ENCODE measurements around the gene OS9. TPM values are rescaled to one million over a fixed set of nuclear protein-coding genes. Genes with fewer than 3 reads are reported as not detected.
A peak's percentile ranks its signal among the peaks of the same experiment; 100 is the strongest.

Gene OS9
- total and polyA plus RNA-seq, 9 of the 15 experiments (the other 6 are each of a cell fraction or from before 2014, with no cell fraction given): 4.6 to 105 (median 89.5) TPM

DNA sequence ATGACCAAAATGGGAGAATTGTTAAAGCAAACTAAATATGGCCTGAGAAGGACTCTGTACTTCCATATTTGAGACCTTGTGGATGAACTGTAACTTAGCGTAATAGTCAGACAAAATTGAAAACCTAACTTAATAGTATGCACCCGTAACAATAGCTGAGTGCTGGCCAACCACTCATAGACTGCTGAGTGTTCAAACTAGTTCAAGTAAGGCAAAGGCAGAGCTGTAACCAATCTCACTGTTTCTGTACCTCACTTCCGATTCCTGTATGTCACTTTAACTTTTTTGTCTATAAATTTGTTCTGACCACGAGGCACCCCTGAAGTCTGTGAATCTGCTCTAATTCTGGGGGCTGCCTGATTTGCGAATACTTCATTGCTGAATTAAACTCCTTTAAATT lies 27.0 kb upstream of the OS9 start:
- no peak overlapping the region for H3K4me3 ChIP-seq
- H3K79me2 ChIP-seq (ENCODE audit: control insufficient read depth, insufficient read depth, low read length): no peaks in the 10 kb centered on the region
- H3K4me2 ChIP-seq (ENCODE audit: insufficient read depth, low read length): no peak overlapping the region
- ChIA-PET CTCF (ENCODE audit: low intra/inter-chr PET ratio) (no interaction called here), POLR2A (interaction anchor here (0.6 kb wide), 1 partner anchor 117 kb away, joined by 3 read pairs; the partner anchor contains the start of gene KIF5A)
- no peak overlapping the region for H3K27ac ChIP-seq (ENCODE audit: extremely low read depth, low read depth, low read length)
- in situ Hi-C loops (cut with MboI): no loop called here
- peak overlapping the region; percentile 35 for H2AFZ ChIP-seq (ENCODE audit: low read depth, low read length)
- no peak for FAIRE-seq
- intact Hi-C loops (cut with micrococcal nuclease): no loop called here
- H4K20me1 ChIP-seq (replicated peaks; ENCODE audit: control insufficient read depth, insufficient read depth, low read length): no peaks in the 10 kb centered on the region
- H3K9me1 ChIP-seq (ENCODE audit: control insufficient read depth, insufficient read depth, low read length): no peaks in the 10 kb centered on the region
- no TSS peak for BruUV-seq (replicated peaks)
- peak; percentile 72 for ATAC-seq
- no peaks in the 10 kb centered on the region for H3K9me3 ChIP-seq (replicated peaks; ENCODE audit: control insufficient read depth, insufficient read depth, low read depth, low read length)
- H3K9ac ChIP-seq (ENCODE audit: insufficient read depth in 1 of 2, low read depth in 2 of 2, low read length in 2 of 2): no peak overlapping the region
- 27% methylated on average over 5 of the region's 5 CpGs for WGBS (ENCODE audit: insufficient coverage, low coverage, missing lambda C conversion rate)
- H3K36me3 ChIP-seq (ENCODE audit: control insufficient read depth, insufficient read depth, low read length): no peaks in the 10 kb centered on the region
- H3K4me1 ChIP-seq (replicated peaks in 1 of 2; ENCODE audit: control insufficient read depth in 2 of 2, insufficient read depth in 2 of 2, low read length in 2 of 2): peaks cover 0 to 2% of the 10 kb centered on the region in 2 experiments; a peak in 2 of 5 replicates
- no peaks in the 10 kb centered on the region for H3K27me3 ChIP-seq (ENCODE audit: control insufficient read depth in 2 of 2, insufficient read depth in 2 of 2, low read length in 2 of 2)
- no peak for DNase-seq (ENCODE audit: extremely low read depth in 1 of 4, low spot score in 3 of 4)
- no peak for TF ChIP-seq ZNF780A (CRISPR knock-in tag; IDR thresholded peaks at IDR 0.05)
- TF ChIP-seq HDAC1 (IDR thresholded peaks at IDR 0.05): no peak
- TF ChIP-seq, protein P1, sequence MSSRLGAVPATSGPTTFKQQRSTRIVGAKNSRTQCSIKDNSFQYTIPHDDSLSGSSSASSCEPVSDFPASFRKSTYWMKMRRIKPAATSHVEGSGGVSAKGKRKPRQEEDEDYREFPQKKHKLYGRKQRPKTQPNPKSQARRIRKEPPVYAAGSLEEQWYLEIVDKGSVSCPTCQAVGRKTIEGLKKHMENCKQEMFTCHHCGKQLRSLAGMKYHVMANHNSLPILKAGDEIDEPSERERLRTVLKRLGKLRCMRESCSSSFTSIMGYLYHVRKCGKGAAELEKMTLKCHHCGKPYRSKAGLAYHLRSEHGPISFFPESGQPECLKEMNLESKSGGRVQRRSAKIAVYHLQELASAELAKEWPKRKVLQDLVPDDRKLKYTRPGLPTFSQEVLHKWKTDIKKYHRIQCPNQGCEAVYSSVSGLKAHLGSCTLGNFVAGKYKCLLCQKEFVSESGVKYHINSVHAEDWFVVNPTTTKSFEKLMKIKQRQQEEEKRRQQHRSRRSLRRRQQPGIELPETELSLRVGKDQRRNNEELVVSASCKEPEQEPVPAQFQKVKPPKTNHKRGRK (tag; IDR thresholded peaks at IDR 0.05): no peak
- no peak for TF ChIP-seq RFX7 (CRISPR knock-in tag; IDR thresholded peaks at IDR 0.05)
- no peak for TF ChIP-seq ARID1B (IDR thresholded peaks at IDR 0.05)
- TF ChIP-seq, protein P2, sequence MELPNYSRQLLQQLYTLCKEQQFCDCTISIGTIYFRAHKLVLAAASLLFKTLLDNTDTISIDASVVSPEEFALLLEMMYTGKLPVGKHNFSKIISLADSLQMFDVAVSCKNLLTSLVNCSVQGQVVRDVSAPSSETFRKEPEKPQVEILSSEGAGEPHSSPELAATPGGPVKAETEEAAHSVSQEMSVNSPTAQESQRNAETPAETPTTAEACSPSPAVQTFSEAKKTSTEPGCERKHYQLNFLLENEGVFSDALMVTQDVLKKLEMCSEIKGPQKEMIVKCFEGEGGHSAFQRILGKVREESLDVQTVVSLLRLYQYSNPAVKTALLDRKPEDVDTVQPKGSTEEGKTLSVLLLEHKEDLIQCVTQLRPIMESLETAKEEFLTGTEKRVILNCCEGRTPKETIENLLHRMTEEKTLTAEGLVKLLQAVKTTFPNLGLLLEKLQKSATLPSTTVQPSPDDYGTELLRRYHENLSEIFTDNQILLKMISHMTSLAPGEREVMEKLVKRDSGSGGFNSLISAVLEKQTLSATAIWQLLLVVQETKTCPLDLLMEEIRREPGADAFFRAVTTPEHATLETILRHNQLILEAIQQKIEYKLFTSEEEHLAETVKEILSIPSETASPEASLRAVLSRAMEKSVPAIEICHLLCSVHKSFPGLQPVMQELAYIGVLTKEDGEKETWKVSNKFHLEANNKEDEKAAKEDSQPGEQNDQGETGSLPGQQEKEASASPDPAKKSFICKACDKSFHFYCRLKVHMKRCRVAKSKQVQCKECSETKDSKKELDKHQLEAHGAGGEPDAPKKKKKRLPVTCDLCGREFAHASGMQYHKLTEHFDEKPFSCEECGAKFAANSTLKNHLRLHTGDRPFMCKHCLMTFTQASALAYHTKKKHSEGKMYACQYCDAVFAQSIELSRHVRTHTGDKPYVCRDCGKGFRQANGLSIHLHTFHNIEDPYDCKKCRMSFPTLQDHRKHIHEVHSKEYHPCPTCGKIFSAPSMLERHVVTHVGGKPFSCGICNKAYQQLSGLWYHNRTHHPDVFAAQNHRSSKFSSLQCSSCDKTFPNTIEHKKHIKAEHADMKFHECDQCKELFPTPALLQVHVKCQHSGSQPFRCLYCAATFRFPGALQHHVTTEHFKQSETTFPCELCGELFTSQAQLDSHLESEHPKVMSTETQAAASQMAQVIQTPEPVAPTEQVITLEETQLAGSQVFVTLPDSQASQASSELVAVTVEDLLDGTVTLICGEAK (IDR thresholded peaks at IDR 0.05): no peak
- TF ChIP-seq, protein P2 (CRISPR knock-in tag; IDR thresholded peaks at IDR 0.05): no peak
- no peak for TF ChIP-seq ZBTB17 (CRISPR knock-in tag; IDR thresholded peaks at IDR 0.05)
- TF ChIP-seq FOXK2 (conservative IDR thresholded peaks at IDR 0.05 in 1 of 2, IDR thresholded peaks at IDR 0.05 in 1 of 2; ENCODE audit: low read depth in 2 of 2): no peak
- TF ChIP-seq SIN3B (IDR thresholded peaks at IDR 0.05; ENCODE audit: low read depth): no peak
- no peak for TF ChIP-seq TGIF2 (CRISPR knock-in tag; IDR thresholded peaks at IDR 0.05)
- no peak for TF ChIP-seq CTBP1 (IDR thresholded peaks at IDR 0.05; ENCODE audit: borderline replicate concordance)
- TF ChIP-seq, protein P3, sequence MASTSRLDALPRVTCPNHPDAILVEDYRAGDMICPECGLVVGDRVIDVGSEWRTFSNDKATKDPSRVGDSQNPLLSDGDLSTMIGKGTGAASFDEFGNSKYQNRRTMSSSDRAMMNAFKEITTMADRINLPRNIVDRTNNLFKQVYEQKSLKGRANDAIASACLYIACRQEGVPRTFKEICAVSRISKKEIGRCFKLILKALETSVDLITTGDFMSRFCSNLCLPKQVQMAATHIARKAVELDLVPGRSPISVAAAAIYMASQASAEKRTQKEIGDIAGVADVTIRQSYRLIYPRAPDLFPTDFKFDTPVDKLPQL (IDR thresholded peaks at IDR 0.05; ENCODE audit: extremely low read depth, insufficient read length): no peak
